GM23338 (cell line): ENCODE data around the gene CLEC17A. TPM values are rescaled to one million over a fixed set of nuclear protein-coding genes. Genes with fewer than 3 reads are reported as not detected.

Experiments used
- ATAC-seq: fragments of 200-7000 bp; cut with Tn5 transposase; 3 replicates; pipeline ENCODE4 v1.9.1; 2020
- DNase-seq: peaks from one replicate; pipeline ENCODE4 v3.0.0-alpha.2; 2015; ENCODE audit warnings: low spot score
- H2AFZ ChIP-seq: fragments of 200-600 bp; sonication (generic); 2 replicates; pipeline ENCODE4 v1.8.0; 2016; ENCODE audit warnings: antibody characterized with exemption, mild to moderate bottlenecking, moderate library complexity
- H3F3A ChIP-seq: fragments of 200-600 bp; sonication (generic); replicated peaks from 2 replicates; pipeline ENCODE4 v1.8.0; 2017; ENCODE audit warnings: antibody characterized with exemption, mixed run types, low read depth
- H3K27ac ChIP-seq: fragments of 200-600 bp; sonication (generic); 2 replicates; pipeline ENCODE4 v1.6.1; 2016; ENCODE audit warnings: low read depth
- H3K27me3 ChIP-seq: fragments of 200-600 bp; sonication (generic); 2 replicates; pipeline ENCODE4 v1.8.0; 2016; ENCODE audit warnings: mild to moderate bottlenecking, mixed run types, moderate library complexity; ENCODE audit not compliant: insufficient read depth
- H3K36me3 ChIP-seq: fragments of 200-600 bp; sonication (generic); 2 replicates; pipeline ENCODE4 v1.8.0; 2016; ENCODE audit warnings: mild to moderate bottlenecking; ENCODE audit not compliant: insufficient read depth
- H3K4me1 ChIP-seq: fragments of 200-600 bp; sonication (generic); 2 replicates; pipeline ENCODE4 v1.8.0; 2016; ENCODE audit warnings: mild to moderate bottlenecking, moderate library complexity; ENCODE audit not compliant: insufficient read depth
- H3K4me2 ChIP-seq: fragments of 200-600 bp; sonication (generic); 2 replicates; pipeline ENCODE4 v1.7.1; 2017; ENCODE audit warnings: mixed run types
- H3K4me3 ChIP-seq: fragments of 200-600 bp; sonication (generic); 2 replicates; pipeline ENCODE4 v1.6.1; 2016; ENCODE audit warnings: mixed run types
- H3K79me2 ChIP-seq: fragments of 200-600 bp; sonication (generic); replicated peaks from 2 replicates; pipeline ENCODE4 v1.8.0; 2017; ENCODE audit warnings: mild to moderate bottlenecking; ENCODE audit not compliant: insufficient read depth
- H3K9me2 ChIP-seq: fragments of 200-600 bp; sonication (generic); 2 replicates; pipeline ENCODE4 v1.8.0; 2017; ENCODE audit not compliant: insufficient read depth
- H4K20me1 ChIP-seq: fragments of 200-600 bp; sonication (generic); replicated peaks from 2 replicates; pipeline ENCODE4 v1.8.0; 2017; ENCODE audit warnings: mild to moderate bottlenecking; ENCODE audit not compliant: insufficient read depth
- H3K27ac Mint-ChIP-seq: 2 replicates; pipeline ENCODE4 v1.8.0; 2020; ENCODE audit warnings: inconsistent platforms, mild to moderate bottlenecking, moderate library complexity, mixed read lengths
- H3K27me3 Mint-ChIP-seq: 3 replicates; pipeline ENCODE4 v1.8.0; 2022; ENCODE audit warnings: low read depth, mild to moderate bottlenecking, moderate library complexity, mixed read lengths, inconsistent platforms; ENCODE audit not compliant: insufficient read depth, poor library complexity
- H3K36me3 Mint-ChIP-seq: 3 replicates; pipeline ENCODE4 v1.8.0; 2021; ENCODE audit warnings: low read depth, mild to moderate bottlenecking, inconsistent platforms, moderate library complexity, mixed read lengths
- H3K4me1 Mint-ChIP-seq: 3 replicates; pipeline ENCODE4 v1.8.0; 2020; ENCODE audit warnings: mild to moderate bottlenecking, inconsistent platforms, mixed read lengths
- H3K4me3 Mint-ChIP-seq: 3 replicates; pipeline ENCODE4 v1.8.0; 2021; ENCODE audit warnings: moderate library complexity, mild to moderate bottlenecking, inconsistent platforms, mixed read lengths
- H3K9me3 Mint-ChIP-seq: 3 replicates; pipeline ENCODE4 v1.8.0; 2020; ENCODE audit warnings: moderate library complexity, mild to moderate bottlenecking, inconsistent platforms, mixed read lengths
- CREB1 ChIP-seq: fragments of 250-450 bp; sonication (Bioruptor Pico); IDR thresholded peaks from 2 replicates; pipeline ENCODE4 v1.5.0; 2020; ENCODE audit warnings: low read depth, mild to moderate bottlenecking, moderate library complexity
- EZH2phosphoT487 ChIP-seq: fragments of 200-600 bp; sonication (generic); IDR thresholded peaks from one replicate; pipeline ENCODE4 v1.8.1; 2018; ENCODE audit warnings: antibody characterized with exemption; ENCODE audit not compliant: unreplicated experiment
- NANOG ChIP-seq: IDR thresholded peaks from 2 replicates; pipeline ENCODE4 v1.6.1; 2016; ENCODE audit warnings: antibody characterized with exemption, borderline replicate concordance
- STAT1 ChIP-seq: IDR thresholded peaks from one replicate; pipeline ENCODE4 v1.6.1; 2016; ENCODE audit warnings: antibody characterized with exemption; ENCODE audit not compliant: unreplicated experiment
- ZNF114 ChIP-seq: fragments of 250-450 bp; sonication (Bioruptor Pico); IDR thresholded peaks from 2 replicates; pipeline ENCODE4 v1.5.0; 2020; ENCODE audit warnings: mild to moderate bottlenecking, moderate library complexity
- ZNF331 ChIP-seq: fragments of 250-450 bp; sonication (Bioruptor Pico); IDR thresholded peaks from 2 replicates; pipeline ENCODE4 v1.5.0; 2020; ENCODE audit warnings: low read depth, mild to moderate bottlenecking, moderate library complexity
- polyA plus RNA-seq: library from polyadenylated mRNA; unstranded; fragments of >200 nt; fragmentation: Nextera tagmentation; extraction: Ambion mirVana; gene quantifications from 2 replicates; pipeline ENCODE4 v1.2.1, GENCODE V29; 2016
- total RNA-seq: library from RNA; depleted of rRNA; stranded (reverse); fragments of >200 nt; shearing (Covaris generic); gene quantifications from 2 replicates; pipeline ENCODE4 v1.2.3, GENCODE V29; 2014
- TF ChIP-seq, protein P1 (sequence below), 2 experiments: fragments of 200-600 bp in 1 of 2; sonication (generic) in 1 of 2; conservative IDR thresholded peaks; 2 replicates each; pipeline versions ENCODE4 v1.5.1 to v1.6.1; 2016 to 2017; ENCODE audit warnings: antibody characterized with exemption in 2 of 2, low read depth in 2 of 2, mild to moderate bottlenecking in 2 of 2, moderate library complexity in 1 of 2
- TF ChIP-seq, protein P2 (sequence below): fragments of 250-450 bp; sonication (Bioruptor Pico); IDR thresholded peaks from 2 replicates; pipeline ENCODE4 v1.5.0; 2020; ENCODE audit warnings: mild to moderate bottlenecking, moderate library complexity
- TF ChIP-seq, protein P3 (sequence below): IDR thresholded peaks from 2 replicates; pipeline ENCODE4 v1.6.1; 2016; ENCODE audit warnings: antibody characterized with exemption

Gene CLEC17A
- total and polyA plus RNA-seq, 2 experiments from 2014 or later, result 0.17 TPM; not detected in 1

DNA sequence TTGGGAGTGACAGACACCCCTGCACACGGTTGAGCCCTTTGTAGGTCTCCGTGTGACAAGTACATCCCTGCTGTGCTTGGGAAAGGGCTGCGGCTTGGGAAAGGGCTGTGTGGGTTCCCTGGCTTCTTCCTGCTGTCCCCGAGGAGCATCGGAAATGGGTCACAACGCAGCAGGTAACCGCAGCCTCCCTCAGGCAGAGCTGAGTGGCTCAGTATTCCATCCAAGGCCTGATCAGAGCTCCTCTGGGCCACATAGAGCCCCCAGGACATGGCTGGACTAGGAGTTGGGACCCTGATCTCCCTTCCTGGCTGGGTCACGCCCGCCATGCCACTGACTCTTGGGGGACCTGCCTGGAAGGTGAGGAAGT lies 37.2 kb upstream of the CLEC17A start (continued):
- TF ChIP-seq, protein P1, sequence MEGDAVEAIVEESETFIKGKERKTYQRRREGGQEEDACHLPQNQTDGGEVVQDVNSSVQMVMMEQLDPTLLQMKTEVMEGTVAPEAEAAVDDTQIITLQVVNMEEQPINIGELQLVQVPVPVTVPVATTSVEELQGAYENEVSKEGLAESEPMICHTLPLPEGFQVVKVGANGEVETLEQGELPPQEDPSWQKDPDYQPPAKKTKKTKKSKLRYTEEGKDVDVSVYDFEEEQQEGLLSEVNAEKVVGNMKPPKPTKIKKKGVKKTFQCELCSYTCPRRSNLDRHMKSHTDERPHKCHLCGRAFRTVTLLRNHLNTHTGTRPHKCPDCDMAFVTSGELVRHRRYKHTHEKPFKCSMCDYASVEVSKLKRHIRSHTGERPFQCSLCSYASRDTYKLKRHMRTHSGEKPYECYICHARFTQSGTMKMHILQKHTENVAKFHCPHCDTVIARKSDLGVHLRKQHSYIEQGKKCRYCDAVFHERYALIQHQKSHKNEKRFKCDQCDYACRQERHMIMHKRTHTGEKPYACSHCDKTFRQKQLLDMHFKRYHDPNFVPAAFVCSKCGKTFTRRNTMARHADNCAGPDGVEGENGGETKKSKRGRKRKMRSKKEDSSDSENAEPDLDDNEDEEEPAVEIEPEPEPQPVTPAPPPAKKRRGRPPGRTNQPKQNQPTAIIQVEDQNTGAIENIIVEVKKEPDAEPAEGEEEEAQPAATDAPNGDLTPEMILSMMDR (conservative IDR thresholded peaks at IDR 0.05; ENCODE audit: low read depth in 2 of 2), result no peak

DNA sequence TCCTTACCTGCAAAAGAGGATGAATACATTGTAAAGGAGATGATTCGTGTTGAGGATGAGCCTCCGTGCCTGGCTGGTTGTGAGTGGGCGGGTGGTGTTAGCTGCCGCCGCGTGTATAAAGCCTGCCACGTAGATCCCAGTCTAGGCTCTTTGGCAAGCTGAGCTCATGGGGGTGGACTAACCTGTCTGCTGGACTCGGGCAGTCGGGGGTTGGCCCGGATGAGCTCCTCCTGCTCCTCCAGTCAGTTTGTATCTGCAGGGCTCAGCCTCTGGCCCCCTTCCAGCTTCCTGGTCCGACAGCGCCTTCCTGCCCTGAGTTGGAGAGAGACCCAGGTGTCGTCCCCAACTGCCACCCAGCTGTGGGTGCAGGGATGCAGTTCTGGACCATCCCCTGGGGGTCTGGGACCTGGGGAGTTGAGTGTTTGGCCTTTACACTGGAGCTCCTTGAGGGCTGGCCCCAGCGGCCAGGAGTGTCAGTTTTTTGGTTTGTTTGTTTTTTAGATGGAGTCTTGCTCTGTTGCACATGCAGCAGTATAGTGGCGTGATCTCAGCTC lies 32.6 kb upstream of the CLEC17A start:
- peaks cover 8% of the 10 kb centered on the region for H3K4me1 Mint-ChIP-seq
- Histone ChIP-seq H3K27ac (no peak overlapping the region), H3K4me2 (no peak overlapping the region), H3K4me1 (no peaks in the 10 kb centered on the region), H3K4me3 (no peak overlapping the region), H3K9me2 (no peaks in the 10 kb centered on the region), H2AFZ (no peak overlapping the region), H3K36me3 (no peaks in the 10 kb centered on the region; the same call in 1 of the 2 replicates), H3K27me3 (no peaks in the 10 kb centered on the region), H4K20me1 (peaks cover 9% of the 10 kb centered on the region), H3F3A (no peaks in the 10 kb centered on the region), H3K79me2 (peaks cover 32% of the 10 kb centered on the region)
- peaks cover 9% of the 10 kb centered on the region for H3K36me3 Mint-ChIP-seq
- DNase-seq, result no peak
- no peak for ATAC-seq
- TF ChIP-seq, protein P2, sequence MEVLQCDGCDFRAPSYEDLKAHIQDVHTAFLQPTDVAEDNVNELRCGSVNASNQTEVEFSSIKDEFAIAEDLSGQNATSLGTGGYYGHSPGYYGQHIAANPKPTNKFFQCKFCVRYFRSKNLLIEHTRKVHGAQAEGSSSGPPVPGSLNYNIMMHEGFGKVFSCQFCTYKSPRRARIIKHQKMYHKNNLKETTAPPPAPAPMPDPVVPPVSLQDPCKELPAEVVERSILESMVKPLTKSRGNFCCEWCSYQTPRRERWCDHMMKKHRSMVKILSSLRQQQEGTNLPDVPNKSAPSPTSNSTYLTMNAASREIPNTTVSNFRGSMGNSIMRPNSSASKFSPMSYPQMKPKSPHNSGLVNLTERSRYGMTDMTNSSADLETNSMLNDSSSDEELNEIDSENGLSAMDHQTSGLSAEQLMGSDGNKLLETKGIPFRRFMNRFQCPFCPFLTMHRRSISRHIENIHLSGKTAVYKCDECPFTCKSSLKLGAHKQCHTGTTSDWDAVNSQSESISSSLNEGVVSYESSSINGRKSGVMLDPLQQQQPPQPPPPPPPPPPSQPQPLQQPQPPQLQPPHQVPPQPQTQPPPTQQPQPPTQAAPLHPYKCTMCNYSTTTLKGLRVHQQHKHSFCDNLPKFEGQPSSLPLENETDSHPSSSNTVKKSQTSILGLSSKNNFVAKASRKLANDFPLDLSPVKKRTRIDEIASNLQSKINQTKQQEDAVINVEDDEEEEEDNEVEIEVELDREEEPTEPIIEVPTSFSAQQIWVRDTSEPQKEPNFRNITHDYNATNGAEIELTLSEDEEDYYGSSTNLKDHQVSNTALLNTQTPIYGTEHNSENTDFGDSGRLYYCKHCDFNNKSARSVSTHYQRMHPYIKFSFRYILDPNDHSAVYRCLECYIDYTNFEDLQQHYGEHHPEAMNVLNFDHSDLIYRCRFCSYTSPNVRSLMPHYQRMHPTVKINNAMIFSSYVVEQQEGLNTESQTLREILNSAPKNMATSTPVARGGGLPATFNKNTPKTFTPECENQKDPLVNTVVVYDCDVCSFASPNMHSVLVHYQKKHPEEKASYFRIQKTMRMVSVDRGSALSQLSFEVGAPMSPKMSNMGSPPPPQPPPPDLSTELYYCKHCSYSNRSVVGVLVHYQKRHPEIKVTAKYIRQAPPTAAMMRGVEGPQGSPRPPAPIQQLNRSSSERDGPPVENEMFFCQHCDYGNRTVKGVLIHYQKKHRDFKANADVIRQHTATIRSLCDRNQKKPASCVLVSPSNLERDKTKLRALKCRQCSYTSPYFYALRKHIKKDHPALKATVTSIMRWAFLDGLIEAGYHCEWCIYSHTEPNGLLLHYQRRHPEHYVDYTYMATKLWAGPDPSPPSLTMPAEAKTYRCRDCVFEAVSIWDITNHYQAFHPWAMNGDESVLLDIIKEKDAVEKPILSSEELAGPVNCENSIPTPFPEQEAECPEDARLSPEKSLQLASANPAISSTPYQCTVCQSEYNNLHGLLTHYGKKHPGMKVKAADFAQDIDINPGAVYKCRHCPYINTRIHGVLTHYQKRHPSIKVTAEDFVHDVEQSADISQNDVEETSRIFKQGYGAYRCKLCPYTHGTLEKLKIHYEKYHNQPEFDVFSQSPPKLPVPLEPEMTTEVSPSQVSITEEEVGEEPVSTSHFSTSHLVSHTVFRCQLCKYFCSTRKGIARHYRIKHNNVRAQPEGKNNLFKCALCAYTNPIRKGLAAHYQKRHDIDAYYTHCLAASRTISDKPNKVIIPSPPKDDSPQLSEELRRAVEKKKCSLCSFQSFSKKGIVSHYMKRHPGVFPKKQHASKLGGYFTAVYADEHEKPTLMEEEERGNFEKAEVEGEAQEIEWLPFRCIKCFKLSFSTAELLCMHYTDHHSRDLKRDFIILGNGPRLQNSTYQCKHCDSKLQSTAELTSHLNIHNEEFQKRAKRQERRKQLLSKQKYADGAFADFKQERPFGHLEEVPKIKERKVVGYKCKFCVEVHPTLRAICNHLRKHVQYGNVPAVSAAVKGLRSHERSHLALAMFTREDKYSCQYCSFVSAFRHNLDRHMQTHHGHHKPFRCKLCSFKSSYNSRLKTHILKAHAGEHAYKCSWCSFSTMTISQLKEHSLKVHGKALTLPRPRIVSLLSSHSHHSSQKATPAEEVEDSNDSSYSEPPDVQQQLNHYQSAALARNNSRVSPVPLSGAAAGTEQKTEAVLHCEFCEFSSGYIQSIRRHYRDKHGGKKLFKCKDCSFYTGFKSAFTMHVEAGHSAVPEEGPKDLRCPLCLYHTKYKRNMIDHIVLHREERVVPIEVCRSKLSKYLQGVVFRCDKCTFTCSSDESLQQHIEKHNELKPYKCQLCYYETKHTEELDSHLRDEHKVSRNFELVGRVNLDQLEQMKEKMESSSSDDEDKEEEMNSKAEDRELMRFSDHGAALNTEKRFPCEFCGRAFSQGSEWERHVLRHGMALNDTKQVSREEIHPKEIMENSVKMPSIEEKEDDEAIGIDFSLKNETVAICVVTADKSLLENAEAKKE, result no peak
- TF ChIP-seq ZNF114 (CRISPR knock-in tag), result no peak
- TF ChIP-seq, protein P1 (conservative IDR thresholded peaks at IDR 0.05; ENCODE audit: low read depth in 2 of 2), result no peak
- TF ChIP-seq, protein P3, sequence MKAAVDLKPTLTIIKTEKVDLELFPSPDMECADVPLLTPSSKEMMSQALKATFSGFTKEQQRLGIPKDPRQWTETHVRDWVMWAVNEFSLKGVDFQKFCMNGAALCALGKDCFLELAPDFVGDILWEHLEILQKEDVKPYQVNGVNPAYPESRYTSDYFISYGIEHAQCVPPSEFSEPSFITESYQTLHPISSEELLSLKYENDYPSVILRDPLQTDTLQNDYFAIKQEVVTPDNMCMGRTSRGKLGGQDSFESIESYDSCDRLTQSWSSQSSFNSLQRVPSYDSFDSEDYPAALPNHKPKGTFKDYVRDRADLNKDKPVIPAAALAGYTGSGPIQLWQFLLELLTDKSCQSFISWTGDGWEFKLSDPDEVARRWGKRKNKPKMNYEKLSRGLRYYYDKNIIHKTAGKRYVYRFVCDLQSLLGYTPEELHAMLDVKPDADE, result no peak
- no peak for TF ChIP-seq EZH2phosphoT487
- TF ChIP-seq ZNF331 (CRISPR knock-in tag), result no peak
- no peak for TF ChIP-seq NANOG
- no peak for TF ChIP-seq STAT1
- TF ChIP-seq CREB1 (CRISPR knock-in tag), result no peak
- no peaks in the 10 kb centered on the region for H3K9me3 Mint-ChIP-seq
- H3K27ac Mint-ChIP-seq, result no peak overlapping the region
- H3K27me3 Mint-ChIP-seq, result peaks cover 17% of the 10 kb centered on the region
- no peak overlapping the region for H3K4me3 Mint-ChIP-seq
